Fibroblast of the aortic adventitia (primary cell): ENCODE data around the gene MT1B. TPM values are rescaled to one million over a fixed set of nuclear protein-coding genes. Genes with fewer than 3 reads are reported as not detected.
"Not testable (repeated sequence)": the region's sequence is repeated elsewhere in the genome, so short reads cannot be mapped to it uniquely, and the experiment has no call there.

ENCODE experiments used
- DNase-seq: peaks from one replicate; pipeline ENCODE4 v3.0.0-alpha.2; 2010; ENCODE audit warnings: low read depth
- H3K4me3 ChIP-seq: 2 replicates; pipeline ENCODE4 v1.5.1; 2011; ENCODE audit warnings: low read depth, mild to moderate bottlenecking, control low read depth, low read length, moderate library complexity
- CTCF ChIP-seq: IDR thresholded peaks from 2 replicates; pipeline ENCODE4 v1.5.1; 2011; ENCODE audit warnings: mild to moderate bottlenecking, low read length, control low read depth, inconsistent platforms; ENCODE audit not compliant: insufficient read depth
- total RNA-seq: library from RNA; depleted of rRNA; stranded (reverse); fragments of >200 nt; gene quantifications from 2 replicates; pipeline ENCODE4 v1.2.3, GENCODE V29; 2012; ENCODE audit warnings: low replicate concordance

MT1B gene
- total RNA-seq, 1 donor = not detected

GRCh38 chr16:56669005-56669839, 17.5 kb downstream of the MT1B start, which contains the start of gene MT1H:
TSS of gene MT1H (plus strand) at chr16:56669814. CDS start at chr16:56669885, 71 bp downstream.
- DNase-seq = no peak
- no peak for TF ChIP-seq CTCF

GRCh38 chr16:56669840-56670619, 18.3 kb downstream of the MT1B start:
- TF ChIP-seq CTCF = no peak
- no peak overlapping the region for H3K4me3 ChIP-seq
- no peak for DNase-seq

More at GRCh38 chr16:56669005-56669839, 17.5 kb downstream of the MT1B start, which contains the start of gene MT1H:
- H3K4me3 ChIP-seq = no peak within 1 kb of the TSS

GRCh38 chr16:56670620-56670934, 18.9 kb downstream of the MT1B start:
- no peak for DNase-seq
- no peak overlapping the region for H3K4me3 ChIP-seq
- no peak for TF ChIP-seq CTCF

- DNase-seq = peak; percentile 22
These were observed 20.0 kb downstream of the MT1B start for GRCh38 chr16:56671691-56672090.

GRCh38 chr16:56672171-56672570, 20.5 kb downstream of the MT1B start:
- DNase-seq, H3K4me3 ChIP-seq: not testable (repeated sequence)

More at GRCh38 chr16:56671691-56672090, 20.0 kb downstream of the MT1B start:
- not testable (repeated sequence) for H3K4me3 ChIP-seq

GRCh38 chr16:56672761-56673536, 21.3 kb downstream of the MT1B start:
- no peak for TF ChIP-seq CTCF

GRCh38 chr16:56673921-56674320, 22.2 kb downstream of the MT1B start:
- no peak overlapping the region for H3K4me3 ChIP-seq
- peak; percentile 70 for TF ChIP-seq CTCF
- DNase-seq = peak; percentile 44

More at GRCh38 chr16:56672761-56673536, 21.3 kb downstream of the MT1B start:
- no peak for DNase-seq
- H3K4me3 ChIP-seq = no peak overlapping the region

- H3K4me3 ChIP-seq, DNase-seq: not testable (repeated sequence)
These were observed 22.9 kb downstream of the MT1B start for GRCh38 chr16:56674570-56674969.
